ENCODE data around the gene OR7G2. TPM values are rescaled to one million over a fixed set of nuclear protein-coding genes. Genes with fewer than 3 reads are reported as not detected.

Gene OR7G2
- total RNA-seq, 4 donors from 2014 or later, result not detected

GRCh38 chr19:9139609-9140158 lies 32.4 kb upstream of the OR7G2 start:
- Histone ChIP-seq H3K36me3 (no peaks in the 10 kb centered on the region), H3K9me3 (peaks cover 15% of the 10 kb centered on the region), H3K27me3 (no peaks in the 10 kb centered on the region), H3K27ac (no peak overlapping the region), H3K4me1 (peaks cover 20% of the 10 kb centered on the region), H3K4me3 (peak overlapping the region; percentile 92)
- 27% methylated on average over 8 of the region's 8 CpGs for WGBS
- TF ChIP-seq POLR2AphosphoS5 (IDR thresholded peaks at IDR 0.05) (no peak), EP300 (IDR thresholded peaks at IDR 0.05) (no peak), POLR2A (IDR thresholded peaks at IDR 0.05) (no peak), CTCF (IDR thresholded peaks at IDR 0.05) (no peak)
- no peak for DNase-seq (ENCODE audit: low spot score in 2 of 2)

- DNase-seq (ENCODE audit: low spot score in 2 of 2), result no peak
- whole genome bisulfite sequencing, result 43% methylated on average over 5 of the region's 5 CpGs
- H3K4me3 ChIP-seq, result no peak overlapping the region
- H3K4me1 ChIP-seq, result no peaks in the 10 kb centered on the region
- H3K36me3 ChIP-seq, result no peaks in the 10 kb centered on the region
- no peaks in the 10 kb centered on the region for H3K9me3 ChIP-seq
- TF ChIP-seq POLR2AphosphoS5 (IDR thresholded peaks at IDR 0.05) (no peak), EP300 (IDR thresholded peaks at IDR 0.05) (no peak), CTCF (IDR thresholded peaks at IDR 0.05) (no peak), POLR2A (IDR thresholded peaks at IDR 0.05) (no peak)
- H3K27me3 ChIP-seq, result peaks cover 16% of the 10 kb centered on the region
- no peak overlapping the region for H3K27ac ChIP-seq
These were observed 25.1 kb upstream of the OR7G2 start for GRCh38 chr19:9132422-9132821.

- 35% methylated on average over 1 of the region's 1 CpG for WGBS
- H3K36me3 ChIP-seq, result no peaks in the 10 kb centered on the region
- no peak overlapping the region for H3K4me3 ChIP-seq
- no peak for DNase-seq (ENCODE audit: low spot score in 2 of 2)
- H3K27me3 ChIP-seq, result peaks cover 28% of the 10 kb centered on the region
- no peaks in the 10 kb centered on the region for H3K4me1 ChIP-seq
- no peak overlapping the region for H3K27ac ChIP-seq
- H3K9me3 ChIP-seq, result no peaks in the 10 kb centered on the region
- TF ChIP-seq CTCF (IDR thresholded peaks at IDR 0.05), result no peak
- no peak for TF ChIP-seq POLR2A (IDR thresholded peaks at IDR 0.05)
- no peak for TF ChIP-seq POLR2AphosphoS5 (IDR thresholded peaks at IDR 0.05)
- TF ChIP-seq EP300 (IDR thresholded peaks at IDR 0.05), result no peak
These were observed 23.7 kb upstream of the OR7G2 start for GRCh38 chr19:9130965-9131364.

GRCh38 chr19:9128171-9128570 lies 20.9 kb upstream of the OR7G2 start:
- no peak for DNase-seq (ENCODE audit: low spot score in 2 of 2)
- H3K27ac ChIP-seq, result no peak overlapping the region
- TF ChIP-seq POLR2A (IDR thresholded peaks at IDR 0.05), result no peak
- no peak for TF ChIP-seq EP300 (IDR thresholded peaks at IDR 0.05)
- no peak for TF ChIP-seq POLR2AphosphoS5 (IDR thresholded peaks at IDR 0.05)
- no peak for TF ChIP-seq CTCF (IDR thresholded peaks at IDR 0.05)
- no peaks in the 10 kb centered on the region for H3K9me3 ChIP-seq
- WGBS, result 45% methylated on average over 3 of the region's 3 CpGs
- H3K27me3 ChIP-seq, result peaks cover 37% of the 10 kb centered on the region
- no peaks in the 10 kb centered on the region for H3K36me3 ChIP-seq
- H3K4me1 ChIP-seq, result no peaks in the 10 kb centered on the region
- no peak overlapping the region for H3K4me3 ChIP-seq

GRCh38 chr19:9126900-9127405 lies 19.7 kb upstream of the OR7G2 start, which contains the start of gene OR7G3:
OR7G3 (minus strand) TSS chr19:9126950; CDS start chr19:9126950, 0 bp downstream.
- Histone ChIP-seq H3K36me3 (no peaks in the 10 kb centered on the region), H3K4me1 (no peaks in the 10 kb centered on the region), H3K27me3 (peaks cover 37% of the 10 kb centered on the region), H3K9me3 (no peaks in the 10 kb centered on the region), H3K27ac (no peak within 1 kb of the TSS), H3K4me3 (no peak within 1 kb of the TSS)
- TF ChIP-seq POLR2A (IDR thresholded peaks at IDR 0.05), result no peak
- no peak for TF ChIP-seq EP300 (IDR thresholded peaks at IDR 0.05)
- TF ChIP-seq POLR2AphosphoS5 (IDR thresholded peaks at IDR 0.05), result no peak
- no peak for TF ChIP-seq CTCF (IDR thresholded peaks at IDR 0.05)
- no peak for DNase-seq (ENCODE audit: low spot score in 2 of 2)
- no CpG with 5 or more reads among the region's 1 CpG for WGBS

All from suprapubic skin (tissue), 4 donors.